ENCODE results near the gene PDK1. TPM values are rescaled to one million over a fixed set of nuclear protein-coding genes. Genes with fewer than 3 reads are reported as not detected.

Gene PDK1
- total RNA-seq (25.4 TPM), polyA plus RNA-seq (ENCODE audit: insufficient read depth in 1 of 8, insufficient read length in 8 of 8, low replicate concordance in 1 of 8) (10 to 100 TPM; 11.5 to 20.0 (median 15.6) TPM)
- long read RNA-seq, donor 1, full-length matches to known transcripts = 1 of 1 reads
- long read RNA-seq, donor 1, partial matches to known transcripts = 0 of 1 reads
- long read RNA-seq, donor 1, other reads (novel, unspliced or antisense) = 0 of 1 reads
- long read RNA-seq, donor 2 = 0 reads
- long read RNA-seq, donor 3, full-length matches to known transcripts = 4 of 4 reads
- long read RNA-seq, donor 3, partial matches to known transcripts = 0 of 4 reads
- long read RNA-seq, donor 3, other reads (novel, unspliced or antisense) = 0 of 4 reads
- long read RNA-seq, donor 4, full-length matches to known transcripts = 2 of 2 reads
- long read RNA-seq, donor 4, partial matches to known transcripts = 0 of 2 reads
- long read RNA-seq, donor 4, other reads (novel, unspliced or antisense) = 0 of 2 reads
- long read RNA-seq, donor 5, full-length matches to known transcripts = 2 of 2 reads
- long read RNA-seq, donor 5, partial matches to known transcripts = 0 of 2 reads
- long read RNA-seq, donor 5, other reads (novel, unspliced or antisense) = 0 of 2 reads
- long read RNA-seq, donor 6, full-length matches to known transcripts = 6 of 6 reads
- long read RNA-seq, donor 6, partial matches to known transcripts = 0 of 6 reads
- long read RNA-seq, donor 6, other reads (novel, unspliced or antisense) = 0 of 6 reads
- long read RNA-seq, donor 7, full-length matches to known transcripts = 2 of 2 reads
- long read RNA-seq, donor 7, partial matches to known transcripts = 0 of 2 reads
- long read RNA-seq, donor 7, other reads (novel, unspliced or antisense) = 0 of 2 reads
- long read RNA-seq, donor 8 = 0 reads
- long read RNA-seq, donor 9, full-length matches to known transcripts = 6 of 6 reads
- long read RNA-seq, donor 9, partial matches to known transcripts = 0 of 6 reads
- long read RNA-seq, donor 9, other reads (novel, unspliced or antisense) = 0 of 6 reads
- long read RNA-seq, donor 10, full-length matches to known transcripts = 3 of 12 reads
- long read RNA-seq, donor 10, partial matches to known transcripts = 9 of 12 reads
- long read RNA-seq, donor 10, other reads (novel, unspliced or antisense) = 0 of 12 reads
- long read RNA-seq, donor 11 = 0 reads

GRCh38 chr2:172555522-172556283, at the start of gene PDK1:
Gene PDK1 (plus strand): TSS chr2:172556090. CDS start chr2:172556151, 61 bp downstream.
- under 1% methylated on average over 71 of the region's 88 CpGs for WGBS (ENCODE audit: insufficient coverage)
- Histone ChIP-seq H3K27ac (ENCODE audit: low read length) (peak within 1 kb of the TSS; percentile 81), H3K4me1 (ENCODE audit: control insufficient read depth, insufficient read depth, low read length) (peaks cover 9% of the 10 kb centered on the region), H3K4me3 (ENCODE audit: low read length) (peak within 1 kb of the TSS; percentile 83), H3K27me3 (ENCODE audit: control insufficient read depth, insufficient read depth, low read length) (no peaks in the 10 kb centered on the region), H3K9me3 (replicated peaks; ENCODE audit: control insufficient read depth, low read depth, low read length) (no peaks in the 10 kb centered on the region), H3K36me3 (ENCODE audit: control insufficient read depth, insufficient read depth, low read length) (peaks cover 6% of the 10 kb centered on the region)
- DNase-seq = peak; percentile 96

- peaks cover 4% of the 10 kb centered on the region for H3K36me3 ChIP-seq (ENCODE audit: control insufficient read depth, insufficient read depth, low read length)
- H3K27me3 ChIP-seq (ENCODE audit: control insufficient read depth, insufficient read depth, low read length) = no peaks in the 10 kb centered on the region
- H3K4me1 ChIP-seq (ENCODE audit: control insufficient read depth, insufficient read depth, low read length) = no peaks in the 10 kb centered on the region
- no peak overlapping the region for H3K27ac ChIP-seq (ENCODE audit: low read length)
- DNase-seq = no peak
- peaks cover 14% of the 10 kb centered on the region for H3K9me3 ChIP-seq (replicated peaks; ENCODE audit: control insufficient read depth, low read depth, low read length)
- WGBS (ENCODE audit: insufficient coverage) = no CpG with 5 or more reads among the region's 4 CpGs
- H3K4me3 ChIP-seq (ENCODE audit: low read length) = no peak overlapping the region
Measured at GRCh38 chr2:172507199-172507598, 48.7 kb upstream of the PDK1 start.

- Histone ChIP-seq H3K27me3 (ENCODE audit: control insufficient read depth, insufficient read depth, low read length) (no peaks in the 10 kb centered on the region), H3K4me1 (ENCODE audit: control insufficient read depth, insufficient read depth, low read length) (no peaks in the 10 kb centered on the region), H3K4me3 (ENCODE audit: low read length) (no peak overlapping the region), H3K9me3 (replicated peaks; ENCODE audit: control insufficient read depth, low read depth, low read length) (peaks cover 24% of the 10 kb centered on the region), H3K27ac (ENCODE audit: low read length) (no peak overlapping the region), H3K36me3 (ENCODE audit: control insufficient read depth, insufficient read depth, low read length) (no peaks in the 10 kb centered on the region)
- DNase-seq = peak; percentile 29
- no CpG with 5 or more reads among the region's 6 CpGs for WGBS (ENCODE audit: insufficient coverage)
Measured at GRCh38 chr2:172510088-172510487, 45.8 kb upstream of the PDK1 start.

GRCh38 chr2:172510548-172510947, 45.3 kb upstream of the PDK1 start:
- WGBS (ENCODE audit: insufficient coverage) = 83% methylated on average over 1 of the region's 5 CpGs
- no peaks in the 10 kb centered on the region for H3K4me1 ChIP-seq (ENCODE audit: control insufficient read depth, insufficient read depth, low read length)
- H3K9me3 ChIP-seq (replicated peaks; ENCODE audit: control insufficient read depth, low read depth, low read length) = peaks cover 24% of the 10 kb centered on the region
- no peak overlapping the region for H3K4me3 ChIP-seq (ENCODE audit: low read length)
- no peaks in the 10 kb centered on the region for H3K27me3 ChIP-seq (ENCODE audit: control insufficient read depth, insufficient read depth, low read length)
- DNase-seq = no peak
- H3K27ac ChIP-seq (ENCODE audit: low read length) = no peak overlapping the region
- H3K36me3 ChIP-seq (ENCODE audit: control insufficient read depth, insufficient read depth, low read length) = no peaks in the 10 kb centered on the region

GRCh38 chr2:172512810-172513523, 42.9 kb upstream of the PDK1 start:
- DNase-seq = no peak
- 86% methylated on average over 3 of the region's 5 CpGs for WGBS (ENCODE audit: insufficient coverage)
- peaks cover 24% of the 10 kb centered on the region for H3K9me3 ChIP-seq (replicated peaks; ENCODE audit: control insufficient read depth, low read depth, low read length)

GRCh38 chr2:172513524-172513900, 42.4 kb upstream of the PDK1 start:
- Histone ChIP-seq H3K36me3 (ENCODE audit: control insufficient read depth, insufficient read depth, low read length) (no peaks in the 10 kb centered on the region), H3K4me1 (ENCODE audit: control insufficient read depth, insufficient read depth, low read length) (no peaks in the 10 kb centered on the region), H3K9me3 (replicated peaks; ENCODE audit: control insufficient read depth, low read depth, low read length) (peaks cover 24% of the 10 kb centered on the region), H3K4me3 (ENCODE audit: low read length) (no peak overlapping the region), H3K27ac (ENCODE audit: low read length) (no peak overlapping the region), H3K27me3 (ENCODE audit: control insufficient read depth, insufficient read depth, low read length) (no peaks in the 10 kb centered on the region)
- no peak for DNase-seq
- WGBS (ENCODE audit: insufficient coverage) = 100% methylated on average over 4 of the region's 6 CpGs

More at GRCh38 chr2:172512810-172513523, 42.9 kb upstream of the PDK1 start:
- Histone ChIP-seq H3K36me3 (ENCODE audit: control insufficient read depth, insufficient read depth, low read length) (no peaks in the 10 kb centered on the region), H3K27ac (ENCODE audit: low read length) (no peak overlapping the region), H3K4me1 (ENCODE audit: control insufficient read depth, insufficient read depth, low read length) (no peaks in the 10 kb centered on the region), H3K4me3 (ENCODE audit: low read length) (no peak overlapping the region), H3K27me3 (ENCODE audit: control insufficient read depth, insufficient read depth, low read length) (no peaks in the 10 kb centered on the region)

- peak; percentile 8 for DNase-seq
- 73% methylated on average over 12 of the region's 15 CpGs for WGBS (ENCODE audit: insufficient coverage)
Measured at GRCh38 chr2:172513935-172514586, 41.8 kb upstream of the PDK1 start.

GRCh38 chr2:172516299-172516698, 39.6 kb upstream of the PDK1 start:
- Histone ChIP-seq H3K4me1 (ENCODE audit: control insufficient read depth, insufficient read depth, low read length) (no peaks in the 10 kb centered on the region), H3K27me3 (ENCODE audit: control insufficient read depth, insufficient read depth, low read length) (no peaks in the 10 kb centered on the region), H3K36me3 (ENCODE audit: control insufficient read depth, insufficient read depth, low read length) (no peaks in the 10 kb centered on the region), H3K9me3 (replicated peaks; ENCODE audit: control insufficient read depth, low read depth, low read length) (peaks cover 24% of the 10 kb centered on the region), H3K4me3 (ENCODE audit: low read length) (no peak overlapping the region), H3K27ac (ENCODE audit: low read length) (no peak overlapping the region)
- WGBS (ENCODE audit: insufficient coverage) = 55% methylated on average over 1 of the region's 1 CpG
- DNase-seq = no peak

More at GRCh38 chr2:172513935-172514586, 41.8 kb upstream of the PDK1 start:
- H3K27ac ChIP-seq (ENCODE audit: low read length) = no peak overlapping the region
- no peak overlapping the region for H3K4me3 ChIP-seq (ENCODE audit: low read length)
- no peaks in the 10 kb centered on the region for H3K36me3 ChIP-seq (ENCODE audit: control insufficient read depth, insufficient read depth, low read length)
- H3K27me3 ChIP-seq (ENCODE audit: control insufficient read depth, insufficient read depth, low read length) = no peaks in the 10 kb centered on the region
- no peaks in the 10 kb centered on the region for H3K4me1 ChIP-seq (ENCODE audit: control insufficient read depth, insufficient read depth, low read length)
- peaks cover 24% of the 10 kb centered on the region for H3K9me3 ChIP-seq (replicated peaks; ENCODE audit: control insufficient read depth, low read depth, low read length)

- Histone ChIP-seq H3K27ac (ENCODE audit: low read length) (no peak overlapping the region), H3K4me3 (ENCODE audit: low read length) (no peak overlapping the region), H3K9me3 (replicated peaks; ENCODE audit: control insufficient read depth, low read depth, low read length) (peaks cover 4% of the 10 kb centered on the region), H3K4me1 (ENCODE audit: control insufficient read depth, insufficient read depth, low read length) (no peaks in the 10 kb centered on the region), H3K27me3 (ENCODE audit: control insufficient read depth, insufficient read depth, low read length) (no peaks in the 10 kb centered on the region), H3K36me3 (ENCODE audit: control insufficient read depth, insufficient read depth, low read length) (no peaks in the 10 kb centered on the region)
- no peak for DNase-seq
Measured at GRCh38 chr2:172518995-172519394, 36.9 kb upstream of the PDK1 start.
